Measurements from ENCODE around the gene FAM110A. TPM values are rescaled to one million over a fixed set of nuclear protein-coding genes. Genes with fewer than 3 reads are reported as not detected.

Gene FAM110A
- total RNA-seq, 4 donors from 2014 or later = 15.3 to 46.6 (median 27.1) TPM

DNA sequence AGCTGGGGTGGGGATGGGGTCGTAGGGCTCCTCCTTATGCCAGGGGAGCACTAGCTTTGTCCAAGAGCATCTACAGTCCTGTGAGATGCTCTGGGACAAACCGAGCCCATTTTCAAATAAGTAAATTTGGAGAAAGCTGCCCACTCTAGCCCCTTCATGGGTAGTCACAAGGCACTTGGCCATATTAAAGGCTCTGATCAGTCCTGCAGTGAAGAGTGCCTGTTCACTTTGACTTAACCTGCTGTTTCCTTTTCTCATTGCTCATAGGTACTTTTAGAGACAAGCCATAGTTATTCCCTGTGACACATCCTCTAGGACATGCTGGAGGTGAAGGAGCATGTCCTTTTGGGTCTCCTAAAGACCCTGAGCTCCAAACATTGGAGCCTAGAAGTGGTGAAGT, 38.4 kb downstream of the FAM110A start:
- TF ChIP-seq, protein P1, sequence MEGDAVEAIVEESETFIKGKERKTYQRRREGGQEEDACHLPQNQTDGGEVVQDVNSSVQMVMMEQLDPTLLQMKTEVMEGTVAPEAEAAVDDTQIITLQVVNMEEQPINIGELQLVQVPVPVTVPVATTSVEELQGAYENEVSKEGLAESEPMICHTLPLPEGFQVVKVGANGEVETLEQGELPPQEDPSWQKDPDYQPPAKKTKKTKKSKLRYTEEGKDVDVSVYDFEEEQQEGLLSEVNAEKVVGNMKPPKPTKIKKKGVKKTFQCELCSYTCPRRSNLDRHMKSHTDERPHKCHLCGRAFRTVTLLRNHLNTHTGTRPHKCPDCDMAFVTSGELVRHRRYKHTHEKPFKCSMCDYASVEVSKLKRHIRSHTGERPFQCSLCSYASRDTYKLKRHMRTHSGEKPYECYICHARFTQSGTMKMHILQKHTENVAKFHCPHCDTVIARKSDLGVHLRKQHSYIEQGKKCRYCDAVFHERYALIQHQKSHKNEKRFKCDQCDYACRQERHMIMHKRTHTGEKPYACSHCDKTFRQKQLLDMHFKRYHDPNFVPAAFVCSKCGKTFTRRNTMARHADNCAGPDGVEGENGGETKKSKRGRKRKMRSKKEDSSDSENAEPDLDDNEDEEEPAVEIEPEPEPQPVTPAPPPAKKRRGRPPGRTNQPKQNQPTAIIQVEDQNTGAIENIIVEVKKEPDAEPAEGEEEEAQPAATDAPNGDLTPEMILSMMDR (IDR thresholded peaks at IDR 0.05) = no peak
- Histone ChIP-seq H3K27ac (no peak overlapping the region), H3K4me3 (no peak overlapping the region), H3K27me3 (peaks cover 0 to 13% (median 0%) of the 10 kb centered on the region in 4 donors), H3K9me3 (no peaks in the 10 kb centered on the region), H3K4me1 (peaks cover 0 to 5% (median 0%) of the 10 kb centered on the region in 3 donors), H3K36me3 (no peaks in the 10 kb centered on the region)
- DNase-seq = no peak
- WGBS, 2 donors = 83% methylated on average over 1 of the region's 2 CpGs; no CpG with 5 or more reads in 1 of the 2 donors
- intact Hi-C loops (cut with DNase I) = no loop called here

DNA sequence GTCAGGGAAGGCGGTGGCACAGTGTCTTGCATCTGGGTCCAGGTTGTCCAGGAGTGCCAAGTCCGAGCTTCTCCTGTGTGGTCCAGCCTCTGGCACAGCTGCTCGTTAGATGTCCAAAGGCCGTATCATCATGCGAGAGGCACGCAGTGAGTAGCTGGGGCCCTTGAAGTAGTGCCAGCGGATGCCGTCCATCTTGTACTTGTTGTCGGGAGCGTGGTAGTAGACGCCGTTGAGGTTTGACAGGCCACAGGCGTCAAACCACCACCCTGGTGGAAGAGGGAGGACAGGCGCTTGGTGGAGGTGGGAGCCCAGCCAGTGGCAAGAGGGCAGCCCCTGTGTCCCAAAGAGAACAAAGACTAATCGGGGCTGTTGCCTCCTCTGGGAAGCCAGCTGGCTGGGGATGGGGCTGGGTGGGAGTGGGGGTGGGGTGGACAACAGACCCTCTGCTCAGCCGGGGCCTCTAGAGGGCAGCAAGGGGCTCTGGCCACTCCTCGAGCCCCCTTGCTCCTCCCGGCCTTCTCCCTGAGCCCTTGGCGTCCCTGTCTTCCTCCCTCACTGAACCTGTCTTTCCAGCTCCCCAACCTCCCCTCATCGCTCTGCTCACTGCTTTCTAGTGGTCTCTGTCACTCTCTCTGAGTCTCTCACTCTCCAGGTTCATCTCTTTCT, 39.5 kb downstream of the FAM110A start:
- no peaks in the 10 kb centered on the region for H3K9me3 ChIP-seq
- intact Hi-C loops (cut with DNase I) = no loop called here
- no peak for TF ChIP-seq POLR2A (IDR thresholded peaks at IDR 0.05)
- TF ChIP-seq, protein P1 (IDR thresholded peaks at IDR 0.05) = no peak
- H3K27ac ChIP-seq = no peak overlapping the region
- H3K36me3 ChIP-seq = no peaks in the 10 kb centered on the region
- WGBS, 2 donors = 42 to 51% methylated on average over 7 to 13 of the region's 20 CpGs
- DNase-seq = no peak
- H3K4me3 ChIP-seq = no peak overlapping the region
- H3K4me1 ChIP-seq = peaks cover 0 to 5% (median 0%) of the 10 kb centered on the region in 3 donors
- H3K27me3 ChIP-seq = peaks cover 0 to 13% (median 0%) of the 10 kb centered on the region in 4 donors

DNA sequence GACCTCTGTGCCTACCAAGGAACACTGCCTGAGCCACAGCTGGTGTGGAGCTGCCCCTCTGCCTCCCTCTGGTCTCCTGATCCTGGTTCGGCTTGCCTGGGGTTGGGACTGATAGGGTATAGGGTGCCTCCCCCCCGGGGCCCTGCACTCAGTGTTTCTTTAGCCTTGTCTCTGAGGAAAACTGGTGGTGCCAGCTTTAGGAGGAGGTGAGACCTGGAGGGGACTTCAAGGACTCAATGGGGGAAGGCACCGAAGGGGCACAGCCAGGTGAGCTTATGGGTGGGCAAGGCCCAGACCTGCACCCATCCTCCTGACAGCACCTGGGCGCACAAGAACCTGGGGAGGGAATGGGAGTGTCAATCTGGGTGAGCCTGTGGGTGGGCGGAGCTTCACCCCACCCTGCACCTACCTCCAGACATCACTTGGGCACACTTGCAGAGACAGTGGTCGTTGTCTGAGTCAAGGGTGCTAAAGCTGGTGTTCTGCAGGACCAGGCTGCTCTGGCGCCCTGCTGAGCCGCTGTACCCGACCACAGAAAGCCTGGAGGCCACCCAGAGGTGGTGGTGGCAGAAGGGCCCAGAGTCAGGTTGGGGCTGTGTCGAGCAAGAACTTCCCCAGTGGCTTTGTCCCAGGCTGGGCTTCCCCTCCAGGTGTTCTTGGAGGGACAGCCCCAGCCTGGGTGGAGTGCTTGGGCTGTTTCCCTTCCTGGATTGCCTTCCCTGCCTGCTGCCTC, 40.5 kb downstream of the FAM110A start:
- DNase-seq = no peak
- 63 to 81% methylated on average over 3 to 7 of the region's 10 CpGs for WGBS, 2 donors
- no peak overlapping the region for H3K4me3 ChIP-seq
- H3K36me3 ChIP-seq = no peaks in the 10 kb centered on the region
- H3K27me3 ChIP-seq = peaks cover 0 to 13% (median 0%) of the 10 kb centered on the region in 4 donors
- intact Hi-C loops (cut with DNase I) = no loop called here
- no peaks in the 10 kb centered on the region for H3K9me3 ChIP-seq
- H3K4me1 ChIP-seq = peaks cover 0 to 5% (median 0%) of the 10 kb centered on the region in 3 donors
- TF ChIP-seq POLR2A (IDR thresholded peaks at IDR 0.05) = no peak
- TF ChIP-seq, protein P1 (IDR thresholded peaks at IDR 0.05) = no peak
- H3K27ac ChIP-seq = no peak overlapping the region

DNA sequence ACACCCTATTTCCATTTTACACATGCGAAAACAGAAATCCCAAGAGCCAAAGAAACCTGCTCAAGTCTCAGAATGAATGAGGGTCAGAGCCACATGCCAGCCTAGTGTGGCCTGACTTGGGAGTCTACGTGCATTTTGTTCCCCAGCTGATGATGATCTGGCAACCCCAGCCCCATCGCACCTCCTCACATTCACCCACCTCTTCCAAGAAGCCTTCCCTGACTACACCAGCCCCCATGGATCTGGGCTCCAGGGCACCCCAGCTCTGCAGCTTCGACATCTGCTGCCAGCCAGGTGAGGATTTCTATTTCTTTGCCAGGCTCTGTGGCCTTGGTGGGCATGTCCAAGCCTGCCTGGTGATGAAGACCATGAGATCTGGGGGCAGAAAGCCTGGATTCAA, 41.6 kb downstream of the FAM110A start:
- TF ChIP-seq, protein P1 (IDR thresholded peaks at IDR 0.05) = no peak
- no peak for TF ChIP-seq POLR2A (IDR thresholded peaks at IDR 0.05)
- H3K36me3 ChIP-seq = no peaks in the 10 kb centered on the region
- peaks cover 0 to 13% (median 0%) of the 10 kb centered on the region in 4 donors for H3K27me3 ChIP-seq
- no peak overlapping the region for H3K4me3 ChIP-seq
- no peak for DNase-seq
- no peak overlapping the region for H3K27ac ChIP-seq
- intact Hi-C loops (cut with DNase I) = no loop called here
- H3K4me1 ChIP-seq = peaks cover 0 to 5% (median 0%) of the 10 kb centered on the region in 3 donors
- WGBS, 2 donors = 54 to 93% methylated on average over 2 to 4 of the region's 4 CpGs
- H3K9me3 ChIP-seq = no peaks in the 10 kb centered on the region

DNA sequence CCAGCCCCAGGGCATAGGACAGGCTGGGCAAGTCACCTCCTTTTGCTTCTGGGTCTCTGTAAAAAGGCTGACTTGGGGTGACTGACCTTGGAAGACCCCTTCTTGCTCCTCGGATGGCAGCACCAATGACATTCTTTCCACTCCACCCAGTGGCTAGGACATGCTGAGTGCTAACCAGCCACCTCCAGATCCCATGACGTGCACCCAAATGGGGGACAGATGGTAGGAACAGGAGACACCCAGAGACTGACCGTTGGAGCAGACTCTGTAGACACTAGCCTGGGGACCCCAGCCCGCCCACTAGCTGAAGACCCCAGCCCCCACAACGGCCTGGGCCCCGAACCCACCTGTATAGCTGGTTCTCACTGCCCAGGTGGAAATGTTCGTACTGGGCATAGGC, 44.3 kb downstream of the FAM110A start:
- DNase-seq = no peak
- peaks cover 0 to 5% (median 0%) of the 10 kb centered on the region in 3 donors for H3K4me1 ChIP-seq
- H3K27ac ChIP-seq = no peak overlapping the region
- TF ChIP-seq POLR2A (IDR thresholded peaks at IDR 0.05) = no peak
- TF ChIP-seq, protein P1 (IDR thresholded peaks at IDR 0.05) = no peak
- H3K27me3 ChIP-seq = peaks cover 0 to 13% (median 0%) of the 10 kb centered on the region in 4 donors
- H3K4me3 ChIP-seq = no peak overlapping the region
- intact Hi-C loops (cut with DNase I) = no loop called here
- 56% methylated on average over 1 of the region's 7 CpGs; no CpG with 5 or more reads in 1 of the 2 donors for WGBS, 2 donors
- no peaks in the 10 kb centered on the region for H3K9me3 ChIP-seq
- no peaks in the 10 kb centered on the region for H3K36me3 ChIP-seq
